GM12873 (cell line): ENCODE results near the gene KDM4C.

Experiments used
- CTCF ChIP-seq: IDR thresholded peaks from 2 replicates; pipeline ENCODE4 v1.5.1; 2012; ENCODE audit warnings: low read depth, mild to moderate bottlenecking, moderate library complexity, low read length, control low read depth; ENCODE audit not compliant: insufficient read depth; ENCODE audit errors: missing control alignments

The KDM4C gene

GRCh38 chr9:6757456-6758247 is at the start of gene KDM4C:
KDM4C (plus strand) TSS chr9:6757973; CDS start chr9:6792989, 35,016 bp downstream.
- no peak for TF ChIP-seq CTCF

DNA sequence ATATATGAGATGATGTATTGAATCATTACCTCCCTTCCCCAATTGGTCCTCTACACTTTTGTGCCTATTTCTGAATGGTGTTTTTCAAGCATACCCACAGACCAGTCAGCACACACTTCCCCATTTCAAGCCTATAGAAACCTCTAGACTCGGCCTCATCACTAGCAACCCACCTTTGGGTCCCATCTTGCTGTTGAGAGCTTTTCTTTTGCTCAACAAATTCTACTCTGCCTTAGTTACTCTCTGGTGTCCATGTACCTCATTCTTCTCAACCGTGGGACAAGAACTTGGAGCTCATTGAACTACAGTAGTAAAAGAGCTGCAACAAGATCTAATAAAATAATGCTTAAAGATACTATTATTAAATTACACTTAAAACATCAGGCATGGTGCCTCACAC is 49.0 kb upstream of the KDM4C start:
- TF ChIP-seq CTCF, result no peak

DNA sequence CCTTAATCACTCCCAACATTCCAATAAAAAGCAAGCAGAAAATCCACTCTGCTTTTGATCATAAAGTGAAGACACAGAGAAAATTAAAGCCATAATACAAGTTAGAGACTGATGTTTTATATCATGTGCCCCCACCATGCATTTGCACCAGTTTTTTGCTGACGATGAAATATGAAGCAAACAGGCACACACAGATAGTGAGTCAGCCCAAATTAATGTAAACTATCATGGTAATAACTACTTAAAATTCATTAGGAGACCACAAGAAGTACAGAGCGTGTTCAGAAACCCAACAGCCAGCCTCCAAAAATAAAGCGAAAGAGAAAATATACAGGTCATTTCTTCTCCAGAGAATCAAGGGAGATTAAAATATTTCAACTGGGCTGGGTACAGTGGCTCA is 46.4 kb upstream of the KDM4C start:
- TF ChIP-seq CTCF, result no peak

DNA sequence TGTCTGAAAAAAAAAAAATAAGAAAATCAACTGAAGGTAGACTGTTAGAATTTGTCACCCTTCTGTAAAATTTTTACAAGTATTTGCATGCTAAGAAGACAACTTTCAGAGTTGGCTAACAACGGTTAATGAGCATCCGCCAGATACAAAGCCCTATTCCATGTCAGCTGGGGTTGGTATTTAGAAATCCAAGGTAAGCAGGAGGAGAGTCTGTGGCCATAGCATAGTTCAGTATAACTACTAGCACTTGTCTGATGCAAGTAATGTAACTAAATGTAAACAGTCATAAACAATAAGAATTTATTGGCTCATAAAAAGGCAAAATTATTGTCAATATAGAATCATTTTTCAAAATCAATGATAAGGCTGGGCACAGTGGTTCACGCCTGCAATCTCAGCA is 45.7 kb upstream of the KDM4C start:
- no peak for TF ChIP-seq CTCF

DNA sequence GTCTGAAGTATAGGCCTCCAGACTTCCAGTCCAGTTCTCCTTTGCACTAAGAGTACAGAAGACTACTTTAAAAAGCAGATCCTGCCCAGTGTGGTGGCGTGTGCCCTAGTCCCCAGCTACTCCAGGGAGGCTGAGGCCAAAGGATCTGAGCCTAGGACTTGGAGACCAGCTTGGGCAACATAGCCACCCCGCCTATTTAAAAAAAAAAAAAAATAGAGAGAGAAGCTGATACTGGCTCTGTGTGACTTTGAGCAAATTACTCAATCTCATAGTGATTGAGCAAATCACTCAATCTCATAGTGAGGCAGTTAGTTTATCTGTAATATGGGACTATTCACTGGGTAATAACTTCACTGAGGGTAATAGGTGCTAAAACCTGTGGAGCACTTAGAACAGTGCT is 43.6 kb upstream of the KDM4C start:
- TF ChIP-seq CTCF, result no peak

DNA sequence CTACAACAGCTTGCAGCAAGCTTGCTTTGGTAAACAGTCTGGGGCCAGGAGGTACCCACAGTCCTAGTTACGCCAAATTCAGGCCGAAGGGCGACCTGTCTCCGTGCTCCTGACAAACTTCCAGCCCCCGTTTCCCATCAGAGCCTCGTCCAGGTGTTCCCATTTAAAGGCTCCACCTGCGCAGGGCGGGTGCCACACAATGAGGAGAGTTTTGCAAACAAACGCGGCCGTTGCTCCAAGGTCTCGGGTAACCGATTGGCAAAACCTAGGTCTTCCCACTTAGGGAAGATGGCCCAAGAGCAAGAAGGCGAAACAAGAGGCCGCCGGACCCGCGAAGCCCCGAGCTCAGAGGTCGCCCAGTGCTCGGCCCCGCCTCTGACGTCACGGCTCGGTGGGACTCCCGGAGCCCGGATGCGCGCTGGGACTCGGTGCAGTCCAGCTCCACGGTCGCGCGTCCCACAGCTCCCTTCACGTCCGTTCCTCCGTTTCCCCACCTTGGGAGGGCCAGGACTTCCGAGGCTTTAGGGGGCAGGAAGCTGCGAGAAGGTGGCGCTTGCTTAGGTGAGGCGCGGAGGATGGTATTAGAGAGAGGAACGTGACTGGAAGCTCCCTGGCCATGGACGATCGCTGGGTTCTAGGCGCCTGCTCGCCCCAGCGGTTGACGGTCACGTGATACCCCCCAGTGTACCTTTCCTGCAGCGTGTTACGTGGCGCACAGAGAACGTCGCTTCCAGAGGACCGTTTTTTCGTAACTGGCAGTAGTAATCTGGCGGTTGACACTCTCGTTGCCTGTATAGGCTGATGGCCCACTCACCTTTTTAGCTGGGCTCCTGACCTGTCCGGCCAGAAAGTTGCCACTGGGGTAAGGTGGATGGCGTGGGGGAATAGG is 41.8 kb upstream of the KDM4C start:
- TF ChIP-seq CTCF, result no peak

DNA sequence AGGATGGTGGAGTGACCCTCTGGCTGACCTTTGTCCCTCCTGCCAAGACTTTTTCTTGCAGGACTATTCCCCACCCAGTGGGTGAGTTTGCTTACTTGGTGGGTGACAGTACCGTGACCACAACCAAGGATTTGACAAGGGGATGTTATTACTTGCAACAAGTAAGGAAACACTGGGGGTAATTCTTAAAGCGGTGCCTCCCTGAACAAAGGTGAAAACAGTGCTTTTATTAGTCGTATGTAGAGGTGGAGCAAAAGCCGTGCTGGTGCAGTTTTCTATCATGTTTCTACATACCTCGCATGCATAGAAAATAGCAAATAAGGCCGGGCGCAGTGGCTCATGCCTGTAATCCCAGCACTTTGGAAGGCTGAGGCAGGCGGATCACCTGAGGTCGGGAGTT is 41.0 kb upstream of the KDM4C start:
- no peak for TF ChIP-seq CTCF
